HepG2 (cell line): ENCODE results near the gene P3H3. TPM values are rescaled to one million over a fixed set of nuclear protein-coding genes. Genes with fewer than 3 reads are reported as not detected.

ENCODE experiments used
- E2F2 ChIP-seq: sonication (generic); formaldehyde crosslinking; IDR thresholded peaks from 2 replicates; pipeline ENCODE4 v1.4.0; 2020; ENCODE audit warnings: missing genetic modification reagents, borderline replicate concordance
- ELF1 ChIP-seq: sonication (generic); formaldehyde crosslinking; IDR thresholded peaks from 2 replicates; pipeline ENCODE4 v1.4.0; 2020; ENCODE audit warnings: missing genetic modification reagents
- FOXA1 ChIP-seq, 2 experiments: fragments of 450-650 bp in 1 of 2; sonication (generic) in 1 of 2; formaldehyde crosslinking in 1 of 2; IDR thresholded peaks; 2 replicates each; pipeline versions ENCODE4 v1.4.0 to v1.6.1; 2016 to 2020; ENCODE audit warnings: missing genetic modification reagents in 1 of 2
- HNF1B ChIP-seq: sonication (generic); formaldehyde crosslinking; IDR thresholded peaks from 2 replicates; pipeline ENCODE4 v1.5.1; 2020; ENCODE audit warnings: mild to moderate bottlenecking, moderate library complexity, missing genetic modification reagents
- IRF2 ChIP-seq: IDR thresholded peaks from 2 replicates; pipeline ENCODE4 v1.6.1; 2018; ENCODE audit warnings: missing genetic modification reagents, missing compliant biosample characterization
- NBN ChIP-seq: fragments of 450-650 bp; conservative IDR thresholded peaks from 2 replicates; pipeline ENCODE4 v1.6.1; 2017
- NR2F1 ChIP-seq, 2 experiments: fragments of 450-650 bp in 1 of 2; formaldehyde crosslinking in 1 of 2; IDR thresholded peaks; 2 replicates each; pipeline versions ENCODE4 v1.5.0 to v1.6.1; 2016 to 2020; ENCODE audit warnings: mild to moderate bottlenecking in 1 of 2, missing compliant biosample characterization in 1 of 2, missing genetic modification reagents in 1 of 2, moderate library complexity in 1 of 2
- NR2F2 ChIP-seq: IDR thresholded peaks from 2 replicates; pipeline ENCODE4 v1.6.1; 2012; ENCODE audit warnings: low read depth, inconsistent platforms, borderline replicate concordance
- ZBED4 ChIP-seq: sonication (generic); formaldehyde crosslinking; IDR thresholded peaks from 2 replicates; pipeline ENCODE4 v1.4.0; 2020; ENCODE audit warnings: missing genetic modification reagents, borderline replicate concordance
- ZBTB44 ChIP-seq: sonication (generic); formaldehyde crosslinking; IDR thresholded peaks from 2 replicates; pipeline ENCODE4 v1.4.0; 2020; ENCODE audit warnings: missing genetic modification reagents
- ZNF20 ChIP-seq: sonication (generic); formaldehyde crosslinking; IDR thresholded peaks from 2 replicates; pipeline ENCODE4 v1.4.0; 2020; ENCODE audit warnings: mild to moderate bottlenecking, moderate library complexity, missing genetic modification reagents
- ZNF350 ChIP-seq: sonication (generic); formaldehyde crosslinking; IDR thresholded peaks from 2 replicates; pipeline ENCODE4 v1.4.0; 2020; ENCODE audit warnings: mild to moderate bottlenecking, low read depth, missing genetic modification reagents, borderline replicate concordance
- ZNF597 ChIP-seq: sonication (generic); formaldehyde crosslinking; IDR thresholded peaks from 2 replicates; pipeline ENCODE4 v1.5.0; 2020; ENCODE audit warnings: missing genetic modification reagents
- polyA plus RNA-seq, 8 experiments: library from polyadenylated mRNA; depleted of rRNA in 3 of 8; stranded (reverse) in 7 of 8; unstranded in 1 of 8; fragments of >200 nt; fragmentation: Illumina TruSeq in 4 of 8; extraction: Trizol in 4 of 8; gene quantifications; 2 replicates each; pipeline versions ENCODE4 v1.2.1 to v1.2.3, GENCODE V29; 2011 to 2016; ENCODE audit warnings: low read depth in 4 of 8, missing spikeins in 1 of 8, mixed read lengths in 1 of 8; ENCODE audit not compliant: insufficient read depth in 1 of 8
- total RNA-seq, 5 experiments: library from RNA; depleted of rRNA; stranded (reverse); fragments of >200 nt; fragmentation: Illumina TruSeq; extraction: Trizol; gene quantifications; 2 replicates each; pipeline ENCODE4 v1.2.3, GENCODE V29; 2016; ENCODE audit warnings: low read depth in 1 of 5

Gene P3H3
- total and polyA plus RNA-seq, 2 of the 13 experiments (the other 11 are each of a cell fraction or from before 2014, with no cell fraction given) = 20.1 to 20.5 TPM

GRCh38 chr12:6778574-6779550 is 49.3 kb upstream of the P3H3 start (continued):
- TF ChIP-seq ELF1 (CRISPR knock-in tag) (peak; percentile 52; the same call in 1 of the 2 replicates), NR2F2 (no peak), NBN (no peak), ZBED4 (CRISPR knock-in tag) (no peak), FOXA1 (IDR thresholded peaks at IDR 0.05) (no peak), FOXA1 (CRISPR knock-in tag; IDR thresholded peaks at IDR 0.05) (no peak), IRF2 (peak; percentile 72; the same call in 1 of the 2 replicates), ZNF597 (no peak), ZNF350 (CRISPR knock-in tag) (peak; percentile 59), HNF1B (CRISPR knock-in tag) (peak; percentile 91; the same call in 1 of the 2 replicates), E2F2 (no peak), NR2F1 (CRISPR knock-in tag; IDR thresholded peaks at IDR 0.05) (0 out of 4 replicates have a peak, but pooled peaks of 1 of the 2 experiments have one; percentile 39), ZBTB44 (CRISPR knock-in tag) (no peak), ZNF20 (CRISPR knock-in tag) (no peak)
